Measurements from ENCODE around the gene RIMBP2.

DNA sequence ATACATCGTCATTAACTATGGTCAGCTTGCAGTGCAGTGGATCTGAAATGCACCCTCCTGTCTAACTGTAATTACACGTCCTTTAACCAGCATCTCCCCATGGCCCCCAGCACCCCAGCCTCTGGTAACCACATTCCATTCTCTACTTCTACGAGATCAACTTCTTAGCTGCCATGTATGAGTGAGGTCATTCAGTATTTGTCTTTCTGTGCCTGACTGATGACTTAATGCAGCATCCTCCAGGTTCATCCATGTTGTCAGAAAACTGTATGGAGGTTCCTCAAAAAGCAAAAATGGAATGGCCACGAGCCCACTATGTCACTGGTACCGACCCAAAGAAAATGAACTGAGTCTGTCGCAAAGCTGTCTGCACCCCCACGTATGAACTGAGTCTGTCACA is 107.3 kb downstream of the RIMBP2 start:
- TF ChIP-seq, protein P1, sequence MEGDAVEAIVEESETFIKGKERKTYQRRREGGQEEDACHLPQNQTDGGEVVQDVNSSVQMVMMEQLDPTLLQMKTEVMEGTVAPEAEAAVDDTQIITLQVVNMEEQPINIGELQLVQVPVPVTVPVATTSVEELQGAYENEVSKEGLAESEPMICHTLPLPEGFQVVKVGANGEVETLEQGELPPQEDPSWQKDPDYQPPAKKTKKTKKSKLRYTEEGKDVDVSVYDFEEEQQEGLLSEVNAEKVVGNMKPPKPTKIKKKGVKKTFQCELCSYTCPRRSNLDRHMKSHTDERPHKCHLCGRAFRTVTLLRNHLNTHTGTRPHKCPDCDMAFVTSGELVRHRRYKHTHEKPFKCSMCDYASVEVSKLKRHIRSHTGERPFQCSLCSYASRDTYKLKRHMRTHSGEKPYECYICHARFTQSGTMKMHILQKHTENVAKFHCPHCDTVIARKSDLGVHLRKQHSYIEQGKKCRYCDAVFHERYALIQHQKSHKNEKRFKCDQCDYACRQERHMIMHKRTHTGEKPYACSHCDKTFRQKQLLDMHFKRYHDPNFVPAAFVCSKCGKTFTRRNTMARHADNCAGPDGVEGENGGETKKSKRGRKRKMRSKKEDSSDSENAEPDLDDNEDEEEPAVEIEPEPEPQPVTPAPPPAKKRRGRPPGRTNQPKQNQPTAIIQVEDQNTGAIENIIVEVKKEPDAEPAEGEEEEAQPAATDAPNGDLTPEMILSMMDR (IDR thresholded peaks at IDR 0.05) = no peak
- TF ChIP-seq POLR2A (IDR thresholded peaks at IDR 0.05) = no peak

Data from vagina (tissue), 2 donors.